Breast epithelium (tissue), 4 donors: ENCODE data around the gene OR14I1. TPM values are rescaled to one million over a fixed set of nuclear protein-coding genes. Genes with fewer than 3 reads are reported as not detected.

Source experiments
- DNase-seq, 2 donors: peaks; one replicate each; pipeline ENCODE4 v3.0.0-alpha.2; 2019; ENCODE audit warnings: low spot score in 2 of 2
- H3K27ac ChIP-seq, 2 donors: fragments of 200-600 bp; sonication (generic) in 1 of 2; one replicate each; pipeline ENCODE4 v1.5.1; 2016 to 2019; ENCODE audit warnings: mild to moderate bottlenecking in 1 of 2
- H3K27me3 ChIP-seq, 2 donors: fragments of 200-600 bp; sonication (generic) in 1 of 2; one replicate each; pipeline versions ENCODE4 v1.5.1 to v1.6.0; 2017 to 2019; ENCODE audit warnings: control low read depth in 1 of 2, mild to moderate bottlenecking in 1 of 2
- H3K36me3 ChIP-seq: fragments of 200-600 bp; one replicate; pipeline ENCODE4 v1.5.1; 2019
- H3K4me1 ChIP-seq, 2 donors: fragments of 200-600 bp; sonication (generic); one replicate each; pipeline ENCODE4 v1.5.1; 2016 to 2019; ENCODE audit warnings: control low read depth in 1 of 2
- H3K4me3 ChIP-seq, 3 donors: fragments of 200-600 bp; sonication (generic); 1 replicate in 2 of 3; 2 replicates in 1 of 3; pipeline ENCODE4 v1.5.1; 2016 to 2019; ENCODE audit warnings: mild to moderate bottlenecking in 3 of 3, moderate library complexity in 2 of 3
- H3K9me3 ChIP-seq, 2 donors: fragments of 200-600 bp; sonication (generic) in 1 of 2; one replicate each; pipeline ENCODE4 v1.5.1; 2016 to 2019; ENCODE audit warnings: control low read depth in 1 of 2
- POLR2A ChIP-seq: fragments of 450-650 bp; IDR thresholded peaks from one replicate; pipeline ENCODE4 v1.6.1; 2016; ENCODE audit warnings: antibody characterized with exemption, mild to moderate bottlenecking, moderate library complexity
- POLR2AphosphoS5 ChIP-seq, 3 donors: sonication (generic); formaldehyde crosslinking; IDR thresholded peaks; one replicate each; pipeline ENCODE4 v1.6.1; 2017; ENCODE audit warnings: antibody characterized with exemption in 3 of 3
- intact Hi-C: fragments of 100-400 bp; cut with DNase I; formaldehyde crosslinking; loops from one replicate; pipeline ENCODE4 v1.15.1; 2023; ENCODE audit warnings: low total_unique reads
- total RNA-seq, 3 donors: library from RNA; depleted of rRNA; stranded (reverse); fragments of >200 nt; gene quantifications; one replicate each; pipeline ENCODE4 v1.1.0, GENCODE V29; 2016
- TF ChIP-seq, protein P1 (sequence below), 3 donors: fragments of 450-650 bp; IDR thresholded peaks; one replicate each; pipeline ENCODE4 v1.5.1; 2016 to 2017; ENCODE audit warnings: antibody characterized with exemption in 3 of 3, mild to moderate bottlenecking in 3 of 3, moderate library complexity in 3 of 3

The OR14I1 gene
- total RNA-seq, 3 donors from 2014 or later, result not detected

DNA sequence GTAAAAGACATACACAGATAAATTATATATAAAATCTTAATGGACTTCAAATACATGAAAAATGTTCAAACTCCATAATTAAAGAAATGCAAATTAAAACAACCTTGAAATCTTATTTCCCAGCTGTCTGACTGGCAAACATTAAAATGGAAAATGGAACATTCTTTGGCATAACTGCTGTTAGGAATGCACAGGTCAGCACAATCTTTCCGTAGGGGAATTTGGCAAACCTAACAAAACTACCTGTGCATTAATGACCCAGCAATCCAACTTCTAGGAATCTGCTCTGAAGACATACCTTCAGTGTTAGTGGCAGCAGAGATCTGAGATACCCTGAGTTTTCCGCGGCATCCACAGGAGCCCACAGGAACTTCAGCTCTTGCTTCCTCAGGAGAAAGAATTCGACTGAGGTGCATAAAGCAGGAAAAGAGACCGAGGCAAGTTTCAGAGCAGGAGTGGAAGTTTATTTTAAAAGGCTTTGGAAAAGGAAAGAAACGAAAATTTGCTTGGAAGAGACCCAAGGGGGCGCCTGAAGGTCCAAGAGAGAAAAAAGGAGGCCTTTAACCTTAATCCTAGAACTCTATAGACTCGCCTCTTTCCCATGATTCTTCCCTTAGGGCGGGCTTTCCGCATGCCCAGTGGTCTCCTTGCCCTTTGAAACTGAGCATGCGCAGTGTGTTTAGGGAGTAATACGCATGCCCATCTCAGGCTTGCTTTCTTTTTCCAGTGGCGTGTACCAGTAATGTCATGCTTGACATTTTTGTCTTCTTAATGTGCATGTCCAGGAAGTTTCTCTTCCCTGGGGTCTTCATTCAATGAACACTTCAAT, 28.2 kb upstream of the OR14I1 start:
- H3K36me3 ChIP-seq, result no peaks in the 10 kb centered on the region
- H3K4me1 ChIP-seq, result no peaks in the 10 kb centered on the region
- intact Hi-C loops, result no loop called here

DNA sequence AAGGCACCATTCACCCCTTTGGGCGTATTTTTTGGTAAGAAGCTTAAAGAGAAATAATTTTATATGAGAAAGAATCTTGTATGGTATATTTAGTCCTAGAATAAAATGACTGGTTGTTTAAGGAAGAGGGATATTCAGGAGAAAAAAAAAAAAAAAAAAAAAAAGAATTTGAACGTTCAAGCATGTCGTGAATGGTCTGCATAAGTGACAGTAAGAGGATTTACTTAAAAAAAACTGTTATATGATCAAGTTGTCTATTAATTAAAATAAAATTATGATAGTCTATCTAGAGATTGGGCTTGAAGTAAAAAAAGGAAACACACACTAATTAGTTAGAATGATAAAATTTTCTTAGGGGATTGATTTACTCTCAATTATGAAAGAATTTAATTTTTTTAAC, 11.7 kb upstream of the OR14I1 start:
- H3K36me3 ChIP-seq, result no peaks in the 10 kb centered on the region
- H3K4me1 ChIP-seq, result no peaks in the 10 kb centered on the region
- no peaks in the 10 kb centered on the region for H3K27me3 ChIP-seq
- TF ChIP-seq POLR2AphosphoS5 (IDR thresholded peaks at IDR 0.05) (no peak), POLR2A (no peak)
- TF ChIP-seq, protein P1, sequence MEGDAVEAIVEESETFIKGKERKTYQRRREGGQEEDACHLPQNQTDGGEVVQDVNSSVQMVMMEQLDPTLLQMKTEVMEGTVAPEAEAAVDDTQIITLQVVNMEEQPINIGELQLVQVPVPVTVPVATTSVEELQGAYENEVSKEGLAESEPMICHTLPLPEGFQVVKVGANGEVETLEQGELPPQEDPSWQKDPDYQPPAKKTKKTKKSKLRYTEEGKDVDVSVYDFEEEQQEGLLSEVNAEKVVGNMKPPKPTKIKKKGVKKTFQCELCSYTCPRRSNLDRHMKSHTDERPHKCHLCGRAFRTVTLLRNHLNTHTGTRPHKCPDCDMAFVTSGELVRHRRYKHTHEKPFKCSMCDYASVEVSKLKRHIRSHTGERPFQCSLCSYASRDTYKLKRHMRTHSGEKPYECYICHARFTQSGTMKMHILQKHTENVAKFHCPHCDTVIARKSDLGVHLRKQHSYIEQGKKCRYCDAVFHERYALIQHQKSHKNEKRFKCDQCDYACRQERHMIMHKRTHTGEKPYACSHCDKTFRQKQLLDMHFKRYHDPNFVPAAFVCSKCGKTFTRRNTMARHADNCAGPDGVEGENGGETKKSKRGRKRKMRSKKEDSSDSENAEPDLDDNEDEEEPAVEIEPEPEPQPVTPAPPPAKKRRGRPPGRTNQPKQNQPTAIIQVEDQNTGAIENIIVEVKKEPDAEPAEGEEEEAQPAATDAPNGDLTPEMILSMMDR (IDR thresholded peaks at IDR 0.05), result no peak
- DNase-seq, result no peak
- peaks cover 0 to 35% of the 10 kb centered on the region in 2 donors for H3K9me3 ChIP-seq
- no peak overlapping the region for H3K27ac ChIP-seq
- intact Hi-C loops, result no loop called here
- H3K4me3 ChIP-seq, result no peak overlapping the region

More for the DNA sequence above, 28.2 kb upstream of the OR14I1 start:
- no peak for DNase-seq
- TF ChIP-seq POLR2AphosphoS5 (IDR thresholded peaks at IDR 0.05) (no peak), POLR2A (no peak)
- TF ChIP-seq, protein P1 (IDR thresholded peaks at IDR 0.05), result no peak
- H3K27me3 ChIP-seq, result no peaks in the 10 kb centered on the region
- H3K27ac ChIP-seq, result no peak overlapping the region
- no peak overlapping the region for H3K4me3 ChIP-seq
- peaks cover 0 to 16% of the 10 kb centered on the region in 2 donors for H3K9me3 ChIP-seq

DNA sequence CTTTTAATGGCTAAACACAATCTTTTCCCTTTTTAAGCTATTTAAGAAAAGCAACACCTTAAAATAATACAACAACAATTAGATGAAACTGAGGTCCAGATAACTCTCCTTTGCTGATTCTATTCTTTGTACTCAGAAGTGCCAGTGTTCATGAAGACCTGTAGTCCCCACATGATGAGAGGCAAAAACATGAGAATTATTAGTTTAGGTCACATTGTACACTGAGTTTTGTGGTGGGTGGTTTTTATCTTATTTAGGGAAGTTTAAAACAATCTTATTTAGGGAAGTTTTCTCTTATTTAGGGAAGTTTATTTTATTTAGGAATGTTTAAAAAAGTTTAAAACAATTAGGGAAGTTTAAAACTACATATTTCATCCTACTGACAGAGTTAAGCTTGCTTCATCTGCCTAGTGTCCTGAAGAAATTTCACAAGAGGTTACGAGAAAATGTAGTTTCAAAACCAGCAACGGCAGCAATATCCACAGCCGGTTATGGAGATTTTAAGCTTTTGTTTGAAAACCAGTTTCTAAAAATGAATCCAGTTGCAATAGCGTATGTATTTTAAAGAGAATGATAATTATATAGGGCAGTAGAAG, 7.8 kb upstream of the OR14I1 start:
- H3K4me3 ChIP-seq, result no peak overlapping the region
- no peak overlapping the region for H3K27ac ChIP-seq
- intact Hi-C loops, result no loop called here
- no peaks in the 10 kb centered on the region for H3K36me3 ChIP-seq
- TF ChIP-seq POLR2A, result no peak
- no peak for TF ChIP-seq POLR2AphosphoS5 (IDR thresholded peaks at IDR 0.05)
- TF ChIP-seq, protein P1 (IDR thresholded peaks at IDR 0.05), result no peak
- no peaks in the 10 kb centered on the region for H3K27me3 ChIP-seq
- peaks cover 0 to 27% of the 10 kb centered on the region in 2 donors for H3K9me3 ChIP-seq
- H3K4me1 ChIP-seq, result no peaks in the 10 kb centered on the region
- no peak for DNase-seq

DNA sequence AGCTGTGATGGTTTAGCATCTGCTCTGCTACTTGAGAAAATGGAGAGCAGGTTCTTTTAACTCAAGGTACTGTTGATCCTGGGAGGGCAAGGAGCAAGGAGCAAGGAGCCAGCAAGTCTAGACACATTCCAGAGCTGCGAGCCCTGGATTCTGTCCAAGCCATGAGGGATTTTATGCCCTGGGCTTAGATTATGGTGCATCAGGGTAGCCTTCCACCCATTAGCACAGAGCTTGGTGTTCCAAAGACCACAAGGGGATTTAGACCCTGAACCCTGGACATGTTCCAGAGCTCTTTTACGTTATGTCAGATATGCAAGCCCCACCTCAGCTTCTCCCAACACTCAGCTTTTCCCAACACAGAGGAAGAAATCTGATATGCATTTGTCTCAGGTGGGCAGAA, 2.0 kb upstream of the OR14I1 start:
- intact Hi-C loops, result no loop called here
- Histone ChIP-seq H3K27ac (no peak overlapping the region), H3K36me3 (no peaks in the 10 kb centered on the region), H3K27me3 (no peaks in the 10 kb centered on the region), H3K9me3 (no peaks in the 10 kb centered on the region), H3K4me3 (no peak overlapping the region), H3K4me1 (no peaks in the 10 kb centered on the region)
- TF ChIP-seq, protein P1 (IDR thresholded peaks at IDR 0.05), result no peak
- TF ChIP-seq POLR2A (no peak), POLR2AphosphoS5 (IDR thresholded peaks at IDR 0.05) (no peak)
- DNase-seq, result no peak

DNA sequence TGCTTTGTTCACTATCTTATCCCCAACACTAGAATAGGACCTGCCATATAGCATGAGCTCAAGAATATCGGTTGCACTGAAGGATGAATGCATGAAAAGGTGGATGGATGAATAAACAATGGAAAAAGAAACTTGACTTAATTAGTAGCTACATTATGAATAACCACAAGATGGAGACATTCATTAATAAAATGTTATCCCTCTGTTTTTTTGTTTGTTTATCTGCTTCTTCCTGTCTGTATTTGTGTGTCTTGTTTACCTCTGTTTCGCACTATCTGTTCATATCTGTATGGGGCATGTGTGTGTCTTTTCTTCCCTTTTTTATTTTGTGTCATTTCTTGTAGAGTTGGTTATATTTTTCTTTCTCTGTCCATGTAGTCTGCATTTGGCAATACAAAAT, 1.1 kb upstream of the OR14I1 start:
- no peak for DNase-seq
- intact Hi-C loops, result no loop called here

More for the DNA sequence above, 1.1 kb upstream of the OR14I1 start:
- H3K27me3 ChIP-seq, result no peaks in the 10 kb centered on the region
- TF ChIP-seq POLR2A (no peak), POLR2AphosphoS5 (IDR thresholded peaks at IDR 0.05) (no peak)
- TF ChIP-seq, protein P1 (IDR thresholded peaks at IDR 0.05), result no peak
- H3K4me3 ChIP-seq, result no peak overlapping the region
- H3K9me3 ChIP-seq, result no peaks in the 10 kb centered on the region
- H3K27ac ChIP-seq, result no peak overlapping the region
- no peaks in the 10 kb centered on the region for H3K36me3 ChIP-seq
- no peaks in the 10 kb centered on the region for H3K4me1 ChIP-seq
